SK-N-MC (cell line): Measurements from ENCODE around the gene NLRC3.
"Not testable (repeated sequence)": the region's sequence is repeated elsewhere in the genome, so short reads cannot be mapped to it uniquely, and the experiment has no call there.

Source experiments
- DNase-seq: peaks from one replicate; pipeline ENCODE4 v3.0.0-alpha.2; 2011; ENCODE audit warnings: low read depth, low spot score
- H3K27ac ChIP-seq: fragments of 200-600 bp; sonication (generic); 2 replicates; pipeline ENCODE4 v1.5.1; 2016; ENCODE audit warnings: mixed run types
- H3K36me3 ChIP-seq: fragments of 200-600 bp; sonication (generic); 2 replicates; pipeline ENCODE4 v1.6.1; 2017; ENCODE audit warnings: antibody characterized with exemption, low read length, mixed read lengths; ENCODE audit not compliant: insufficient read depth
- H3K4me3 ChIP-seq: fragments of 200-600 bp; sonication (generic); 2 replicates; pipeline ENCODE4 v1.5.1; 2016
- H3K9ac ChIP-seq: fragments of 200-600 bp; sonication (generic); 2 replicates; pipeline ENCODE4 v1.8.0; 2017; ENCODE audit warnings: mixed run types, mixed read lengths; ENCODE audit not compliant: insufficient read length
- H3K9me3 ChIP-seq: fragments of 200-600 bp; sonication (generic); 2 replicates; pipeline ENCODE4 v1.6.1; 2017; ENCODE audit warnings: low read depth, mild to moderate bottlenecking, antibody characterized with exemption, low read length, moderate library complexity, mixed read lengths
- EZH2 ChIP-seq: fragments of 200-600 bp; sonication (generic); IDR thresholded peaks from one replicate; pipeline ENCODE4 v1.6.1; 2017; ENCODE audit warnings: antibody characterized with exemption
- FOXP2 ChIP-seq: optimal IDR thresholded peaks from 2 replicates; pipeline ENCODE3; 2011; ENCODE audit warnings: mild to moderate bottlenecking, moderate library complexity; ENCODE audit not compliant: insufficient read depth; ENCODE audit errors: extremely low read length, control extremely low read depth
- POLR2AphosphoS5 ChIP-seq: IDR thresholded peaks from 2 replicates; pipeline ENCODE4 v1.6.1; 2012; ENCODE audit warnings: mild to moderate bottlenecking, low read depth, low read length, borderline replicate concordance

Gene NLRC3

DNA sequence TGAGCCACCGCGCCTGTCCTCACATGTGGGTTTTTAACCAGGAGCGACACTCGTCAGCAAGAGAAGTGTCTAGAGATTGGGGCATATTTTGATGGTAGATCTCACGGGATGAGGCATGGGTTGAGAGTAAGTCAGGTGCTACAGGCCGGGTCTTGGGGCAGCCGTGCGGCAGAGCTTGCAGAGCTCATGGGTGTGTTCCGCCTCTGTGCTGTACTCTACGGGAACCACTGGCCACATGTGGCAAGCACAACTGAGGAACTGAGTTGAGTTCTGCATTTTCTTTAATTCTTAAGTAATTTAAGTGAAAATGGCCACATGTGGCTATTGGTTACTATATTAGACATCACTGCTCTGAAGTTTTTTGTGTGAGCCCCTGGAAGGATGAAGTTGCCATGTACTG is 66.8 kb downstream of the NLRC3 start:
- no peak for TF ChIP-seq POLR2AphosphoS5
- no peak for TF ChIP-seq EZH2
- no peak for TF ChIP-seq FOXP2
- Histone ChIP-seq H3K27ac (no peak overlapping the region), H3K9ac (no peak overlapping the region), H3K4me3 (no peak overlapping the region), H3K36me3 (peaks cover 33% of the 10 kb centered on the region), H3K9me3 (no peaks in the 10 kb centered on the region)
- no peak for DNase-seq

DNA sequence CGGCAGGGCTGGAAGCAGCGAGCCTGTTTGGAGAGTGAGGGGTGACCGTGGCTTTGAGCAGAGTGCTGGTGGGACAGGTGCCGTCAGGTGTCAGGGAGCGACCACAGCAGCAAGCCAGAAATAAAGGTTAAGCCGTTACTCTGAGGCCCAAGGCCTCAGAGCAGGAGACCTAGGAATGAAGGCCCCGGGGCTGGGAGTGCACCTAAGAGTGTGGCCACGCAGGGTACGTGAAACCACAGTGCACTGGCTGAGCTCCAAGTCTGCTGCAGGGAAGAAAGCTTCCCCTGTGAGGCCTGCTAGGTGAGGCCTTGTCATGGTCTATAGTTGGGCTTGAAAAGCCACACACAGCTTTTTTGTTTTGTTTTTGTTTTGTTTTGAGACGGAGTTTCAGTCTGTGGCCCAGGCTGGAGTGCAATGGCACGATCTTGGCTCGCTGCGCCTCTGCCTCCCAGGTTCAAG is 67.7 kb downstream of the NLRC3 start:
- Histone ChIP-seq H3K4me3 (no peak overlapping the region), H3K27ac (no peak overlapping the region), H3K9me3 (no peaks in the 10 kb centered on the region), H3K9ac (no peak overlapping the region), H3K36me3 (peaks cover 30% of the 10 kb centered on the region; the same call in 1 of the 2 replicates)
- TF ChIP-seq POLR2AphosphoS5 (no peak), FOXP2 (no peak), EZH2 (no peak)
- no peak for DNase-seq

DNA sequence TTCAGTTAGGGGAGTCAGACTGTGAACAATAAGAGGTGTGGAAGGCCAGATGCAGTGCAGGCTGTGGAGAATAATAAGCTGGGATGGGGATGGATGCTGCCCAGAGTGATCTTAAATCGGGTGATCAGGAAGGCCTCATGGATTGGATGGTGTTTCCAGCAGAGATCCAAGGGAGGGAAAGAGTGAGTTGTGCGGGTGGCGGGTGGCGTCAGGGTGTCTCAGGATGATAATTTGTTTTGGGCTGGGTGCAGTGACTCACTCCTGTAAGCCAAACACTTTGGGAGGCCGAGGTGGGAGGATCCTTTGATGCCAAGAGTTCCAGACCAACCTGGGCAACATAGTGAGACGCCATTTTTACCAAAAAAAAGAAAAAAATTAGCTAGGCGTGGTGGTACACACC is 68.5 kb downstream of the NLRC3 start:
- Histone ChIP-seq H3K27ac (no peak overlapping the region), H3K36me3 (peaks cover 27% of the 10 kb centered on the region; the same call in 1 of the 2 replicates)

DNA sequence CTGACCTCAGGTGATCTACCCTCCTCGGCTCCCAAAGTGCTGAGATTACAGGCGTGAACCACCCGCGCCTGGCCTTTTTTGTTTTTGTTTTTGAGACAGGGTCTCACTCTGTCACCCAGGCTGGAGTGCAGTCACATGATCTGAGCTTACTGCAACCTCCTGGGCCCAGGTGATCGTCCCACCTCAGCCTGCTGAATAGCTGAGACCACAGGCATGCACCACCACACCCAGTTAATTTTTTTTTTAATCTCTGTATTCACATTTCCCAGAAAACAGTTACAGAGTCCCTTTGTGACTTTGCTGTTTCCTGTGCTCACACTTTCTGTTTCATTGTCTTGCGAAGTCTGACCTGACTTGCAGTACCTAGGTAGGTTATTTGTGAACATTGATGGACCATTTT is 73.7 kb downstream of the NLRC3 start:
- TF ChIP-seq POLR2AphosphoS5: no peak
- TF ChIP-seq FOXP2: no peak
- TF ChIP-seq EZH2: no peak
- peaks cover 8% of the 10 kb centered on the region; the same call in 1 of the 2 replicates for H3K36me3 ChIP-seq
- H3K9ac ChIP-seq: no peak overlapping the region
- no peak overlapping the region for H3K4me3 ChIP-seq
- DNase-seq: no peak
- no peak overlapping the region for H3K27ac ChIP-seq
- no peaks in the 10 kb centered on the region for H3K9me3 ChIP-seq

More for the DNA sequence above, 68.5 kb downstream of the NLRC3 start:
- no peak overlapping the region for H3K9ac ChIP-seq
- no peaks in the 10 kb centered on the region for H3K9me3 ChIP-seq
- H3K4me3 ChIP-seq: no peak overlapping the region
- no peak for DNase-seq
- TF ChIP-seq EZH2 (no peak), POLR2AphosphoS5 (no peak), FOXP2 (no peak)

DNA sequence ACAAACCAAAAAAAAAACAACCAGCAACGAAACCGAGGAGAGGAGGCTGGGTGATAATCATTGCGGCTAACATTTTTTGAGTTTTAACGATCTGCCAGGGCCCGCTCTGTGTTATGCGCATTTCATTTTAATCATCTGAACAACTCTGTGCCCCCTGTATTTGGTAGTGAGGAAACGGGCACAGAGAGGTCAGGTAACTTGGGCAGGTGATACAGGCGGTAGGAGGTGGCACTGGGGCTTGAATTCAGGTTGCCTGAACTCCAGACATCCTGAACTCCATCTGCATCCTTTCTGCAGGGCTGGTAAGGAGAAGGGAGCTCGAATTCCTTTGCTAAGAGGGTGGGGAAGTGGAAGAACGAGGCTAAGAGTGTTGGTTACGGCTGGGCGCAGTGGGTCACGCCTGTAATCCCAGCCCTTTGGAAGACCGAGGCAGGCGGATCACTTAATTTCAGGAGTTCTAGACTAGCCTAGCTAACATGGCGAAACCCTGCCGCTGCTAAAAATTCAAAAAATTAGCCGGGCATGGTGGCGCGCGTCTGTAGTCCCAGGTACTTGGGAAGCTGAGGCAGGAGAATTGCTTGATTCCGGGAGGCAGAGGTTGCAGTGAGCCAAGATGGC is 75.3 kb downstream of the NLRC3 start:
- H3K36me3 ChIP-seq: peaks cover 4% of the 10 kb centered on the region; the same call in 1 of the 2 replicates
- TF ChIP-seq FOXP2 (no peak), EZH2 (no peak), POLR2AphosphoS5 (no peak)
- H3K4me3 ChIP-seq: peak overlapping the region; percentile 99
- H3K9me3 ChIP-seq: no peaks in the 10 kb centered on the region
- DNase-seq: no peak
- no peak overlapping the region for H3K27ac ChIP-seq
- peak overlapping the region; percentile 92 for H3K9ac ChIP-seq

DNA sequence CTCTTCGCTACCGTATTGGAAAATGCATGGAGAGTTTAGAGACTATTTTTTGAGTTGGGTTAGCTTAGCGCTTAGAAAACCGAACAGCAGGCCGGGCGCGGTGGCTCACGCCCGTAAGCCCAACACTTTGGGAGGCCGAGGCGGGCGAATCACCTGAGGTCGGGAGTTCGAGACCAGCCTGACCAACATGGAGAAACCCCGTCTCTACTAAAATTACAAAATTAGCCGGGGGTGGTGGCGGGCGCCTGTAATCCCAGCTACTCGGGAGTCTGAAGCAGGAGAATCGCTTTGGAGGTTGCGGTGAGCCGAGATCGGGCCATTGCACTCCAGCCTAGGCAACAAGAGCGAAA is 75.8 kb downstream of the NLRC3 start:
- H3K27ac ChIP-seq: not testable (repeated sequence)
- peak overlapping the region; percentile 92 for H3K9ac ChIP-seq

DNA sequence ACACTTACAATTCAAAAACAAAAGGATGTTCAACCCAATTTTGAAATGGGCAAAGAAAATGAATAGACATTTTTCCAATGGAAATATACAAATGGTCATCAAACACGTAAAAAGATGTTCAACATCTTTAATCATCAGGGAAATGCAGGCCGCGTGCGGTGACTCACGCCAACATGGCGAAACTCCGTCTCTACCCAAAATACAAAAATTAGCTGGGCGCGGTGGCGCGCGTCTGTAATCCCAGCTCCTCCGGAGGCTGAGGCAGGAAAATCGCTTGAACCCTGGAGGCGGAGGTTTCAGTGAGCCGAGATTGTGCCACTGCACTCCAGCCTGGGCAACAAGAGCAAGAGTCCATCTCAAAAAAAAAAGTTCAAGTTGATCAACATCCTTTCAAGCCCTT is 78.2 kb downstream of the NLRC3 start:
- no peak overlapping the region for H3K4me3 ChIP-seq
- H3K36me3 ChIP-seq: no peaks in the 10 kb centered on the region
- DNase-seq: no peak
- H3K27ac ChIP-seq: no peak overlapping the region
- no peak for TF ChIP-seq EZH2
- no peak overlapping the region for H3K9ac ChIP-seq
- no peaks in the 10 kb centered on the region for H3K9me3 ChIP-seq

More for the DNA sequence above, 75.8 kb downstream of the NLRC3 start:
- H3K4me3 ChIP-seq: peak overlapping the region; percentile 99
- not testable (repeated sequence) for H3K9me3 ChIP-seq, DNase-seq, H3K36me3 ChIP-seq

DNA sequence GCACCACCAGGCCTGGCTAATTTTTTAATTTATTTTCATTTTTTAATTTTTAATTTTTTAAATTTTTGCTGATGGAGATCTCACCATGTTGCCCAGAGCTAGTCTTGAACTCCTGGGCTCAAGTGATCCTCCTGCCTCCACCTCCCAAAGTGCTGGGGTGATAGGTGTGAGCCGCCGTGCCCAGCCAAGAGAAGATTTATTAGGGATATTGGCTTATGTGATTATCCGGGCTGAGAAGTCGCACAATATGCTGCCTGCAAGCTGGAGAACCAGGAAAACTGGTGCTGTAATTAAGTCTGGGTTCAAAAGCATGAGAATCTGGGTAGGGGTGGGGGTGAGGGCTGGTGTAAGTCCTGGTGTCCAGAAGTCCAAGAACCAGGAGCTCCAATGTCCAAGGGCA is 79.4 kb downstream of the NLRC3 start:
- Histone ChIP-seq H3K36me3 (no peaks in the 10 kb centered on the region), H3K4me3 (no peak overlapping the region), H3K27ac (no peak overlapping the region), H3K9me3 (no peaks in the 10 kb centered on the region), H3K9ac (no peak overlapping the region)
- DNase-seq: no peak
- TF ChIP-seq FOXP2: no peak
- no peak for TF ChIP-seq POLR2AphosphoS5
- TF ChIP-seq EZH2: no peak

DNA sequence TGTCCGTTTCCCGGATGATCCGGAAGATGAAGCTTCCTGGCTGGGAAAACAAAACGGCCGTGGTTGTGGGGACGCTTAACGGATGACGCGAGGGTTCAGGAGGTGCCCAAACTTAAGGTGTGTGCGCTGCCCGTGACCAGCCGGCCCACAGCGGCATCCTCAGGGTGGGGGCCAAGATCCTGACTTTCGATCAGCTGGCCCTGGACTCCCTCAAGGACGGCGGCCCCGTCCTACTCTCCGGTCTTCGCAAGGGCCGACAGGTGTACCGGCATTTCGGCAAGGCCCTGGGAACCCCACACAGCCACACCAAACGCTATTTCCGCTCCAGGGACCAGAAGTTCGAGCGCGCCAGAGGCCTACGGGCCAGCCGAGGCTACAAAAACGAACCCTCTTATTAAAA is 80.8 kb downstream of the NLRC3 start:
- no peak overlapping the region for H3K27ac ChIP-seq
- TF ChIP-seq POLR2AphosphoS5 (no peak), EZH2 (no peak), FOXP2 (no peak)
- no peaks in the 10 kb centered on the region for H3K9me3 ChIP-seq

More for the DNA sequence above, 80.8 kb downstream of the NLRC3 start:
- H3K36me3 ChIP-seq: no peaks in the 10 kb centered on the region
- H3K9ac ChIP-seq: no peak overlapping the region
- no peak overlapping the region for H3K4me3 ChIP-seq
- no peak for DNase-seq
